NCI-H2196 (cell line): ENCODE measurements around the gene FGF18.
A peak's percentile ranks its signal among the peaks of the same experiment; 100 is the strongest.

Source experiments
- DNase-seq: peaks from one replicate; lab custom pipeline; 2025; ENCODE audit not compliant: unreplicated experiment; lab: John Stamatoyannopoulos, UW

Gene FGF18

GRCh38 chr5:171462928-171463861, 43.7 kb downstream of the FGF18 start:
- DNase-seq: no peak

GRCh38 chr5:171463862-171464229, 44.4 kb downstream of the FGF18 start:
- DNase-seq: no peak

- DNase-seq: no peak
These were observed 45.4 kb downstream of the FGF18 start for GRCh38 chr5:171464829-171465228.

GRCh38 chr5:171467107-171467506, 47.7 kb downstream of the FGF18 start:
- no peak for DNase-seq

GRCh38 chr5:171469326-171469725, 49.9 kb downstream of the FGF18 start:
- DNase-seq: peak; percentile 14

GRCh38 chr5:171470420-171470819, 51.0 kb downstream of the FGF18 start:
- no peak for DNase-seq

GRCh38 chr5:171474230-171474813, 54.9 kb downstream of the FGF18 start:
- no peak for DNase-seq

- DNase-seq: no peak
These were observed 56.1 kb downstream of the FGF18 start for GRCh38 chr5:171475596-171475995.

- DNase-seq: no peak
These were observed 57.3 kb downstream of the FGF18 start for GRCh38 chr5:171476701-171477100.

GRCh38 chr5:171477101-171477500, 57.7 kb downstream of the FGF18 start:
- no peak for DNase-seq

- DNase-seq: no peak
These were observed 58.2 kb downstream of the FGF18 start for GRCh38 chr5:171477666-171478065.

- DNase-seq: no peak
These were observed 59.7 kb downstream of the FGF18 start for GRCh38 chr5:171478946-171479775.

GRCh38 chr5:171479776-171480125, 60.3 kb downstream of the FGF18 start:
- DNase-seq: no peak

GRCh38 chr5:171480239-171480638, 60.8 kb downstream of the FGF18 start:
- DNase-seq: no peak

- DNase-seq: no peak
These were observed 62.4 kb downstream of the FGF18 start for GRCh38 chr5:171481571-171482433.

- DNase-seq: no peak
These were observed 62.9 kb downstream of the FGF18 start for GRCh38 chr5:171482434-171482730.

- no peak for DNase-seq
These were observed 64.2 kb downstream of the FGF18 start for GRCh38 chr5:171483551-171484135.

- no peak for DNase-seq
These were observed 65.0 kb downstream of the FGF18 start for GRCh38 chr5:171484460-171484899.

- no peak for DNase-seq
These were observed 66.2 kb downstream of the FGF18 start for GRCh38 chr5:171485668-171486067.

GRCh38 chr5:171486613-171487012, 67.2 kb downstream of the FGF18 start:
- no peak for DNase-seq

GRCh38 chr5:171488876-171489275, 69.4 kb downstream of the FGF18 start:
- no peak for DNase-seq
